Measurements from ENCODE around the gene TCN2. TPM values are rescaled to one million over a fixed set of nuclear protein-coding genes. Genes with fewer than 3 reads are reported as not detected.

Gene TCN2
- total and polyA plus RNA-seq, 10 of the 15 experiments (the other 5 are each of a cell fraction or from before 2014, with no cell fraction given) = 5.4 to 21.8 (median 11.0) TPM

- RAD21 ChIA-PET (ENCODE audit: unreplicated experiment) = interaction anchor here (0.7 to 4.7 kb wide), 5 partner anchors 27 to 184 kb away, joined by 3 to 58 read pairs (median 6); partner anchors contain the start of gene SLC35E4
- Histone ChIP-seq H3K4me1 (ENCODE audit: control insufficient read depth, insufficient read depth, low read length) (peaks cover 51% of the 10 kb centered on the region), H3K27me3 (replicated peaks in 1 of 2; ENCODE audit: control insufficient read depth in 2 of 2, insufficient read depth in 2 of 2, low read length in 1 of 2) (no peaks in the 10 kb centered on the region), H3K79me2 (ENCODE audit: control insufficient read depth, insufficient read depth, low read length) (no peaks in the 10 kb centered on the region), H3K4me3 (0 out of 2 replicates have a peak overlapping the region, but pooled peaks have one; percentile 44), H4K20me1 (ENCODE audit: control insufficient read depth, insufficient read depth) (no peaks in the 10 kb centered on the region), H2AFZ (ENCODE audit: control insufficient read depth, low read depth, low read length) (peak overlapping the region; percentile 56), H3K4me2 (ENCODE audit: control insufficient read depth, insufficient read depth) (peak overlapping the region; percentile 97), H3K36me3 (ENCODE audit: control insufficient read depth in 2 of 2, insufficient read depth in 2 of 2, low read length in 1 of 2) (no peaks in the 10 kb centered on the region), H3K9ac (ENCODE audit: control insufficient read depth, insufficient read depth, low read length) (peak overlapping the region; percentile 66), H3K27ac (ENCODE audit: control insufficient read depth, insufficient read depth) (peak overlapping the region; percentile 54), H3K9me3 (replicated peaks; ENCODE audit: control insufficient read depth, insufficient read depth, low read length) (no peaks in the 10 kb centered on the region)
- 27% methylated on average over 7 of the region's 7 CpGs for WGBS (ENCODE audit: insufficient coverage, insufficient replicate concordance, low lambda C conversion rate, missing lambda C conversion rate)
- TF ChIP-seq HCFC1 (IDR thresholded peaks at IDR 0.05; ENCODE audit: low read length) = no peak
- no peak for TF ChIP-seq FOXK2 (IDR thresholded peaks at IDR 0.05)
- peak in 1 of 2 experiments; percentile 83; a peak in 2 of 3 replicates for TF ChIP-seq EGR1 (IDR thresholded peaks at IDR 0.05; ENCODE audit: borderline replicate concordance in 1 of 2, low read depth in 2 of 2, low read length in 2 of 2)
- no peak for TF ChIP-seq KLF5 (IDR thresholded peaks at IDR 0.05; ENCODE audit: partially characterized antibody)
- TF ChIP-seq RUNX3 (IDR thresholded peaks at IDR 0.05; ENCODE audit: low read length) = peak; percentile 19; the same call in 1 of the 2 replicates
- 0 out of 2 replicates have a peak, but pooled peaks have one; percentile 23 for TF ChIP-seq IKZF1 (conservative IDR thresholded peaks at IDR 0.05)
- TF ChIP-seq MEF2B (IDR thresholded peaks at IDR 0.05; ENCODE audit: partially characterized antibody, poor library complexity, severe bottlenecking) = peak; percentile 30
- intact Hi-C loops (cut with micrococcal nuclease; ENCODE audit: unreplicated experiment) = no loop called here
- no TSS peak for BruUV-seq (replicated peaks)
- SMC1A ChIA-PET (ENCODE audit: uncharacterized antibody, unreplicated experiment) = interaction anchor here (0.8 to 3.6 kb wide), 8 partner anchors 17 to 184 kb away, joined by 3 to 18 read pairs (median 6); partner anchors contain the start of gene PES1
- no peak for FAIRE-seq
- ATAC-seq = no peak
- CTCF ChIA-PET = interaction anchor here (0.7 to 6.4 kb wide), 12 partner anchors 10 to 345 kb away, joined by 3 to 51 read pairs (median 4); partner anchors contain the start of genes PES1 and SLC35E4
- POLR2A ChIA-PET = interaction anchor here (0.5 to 2.1 kb wide), 7 partner anchors 16 to 362 kb away, joined by 3 to 7 read pairs (median 5); partner anchors contain the start of genes PES1 and SLC35E4
- no peak for DNase-seq (ENCODE audit: low read depth, low spot score)
- in situ Hi-C loops (cut with MboI) = no loop called here
These were observed 965 bp downstream of the TCN2 start for GRCh38 chr22:30607939-30608338.

Measured in GM12878 (cell line).